Keratinocyte (primary cell): Measurements from ENCODE around the gene SLC25A13.

Source experiments
- EZH2 ChIP-seq: IDR thresholded peaks from one replicate; pipeline ENCODE4 v1.6.1; 2012; ENCODE audit warnings: inconsistent platforms, mild to moderate bottlenecking, low read length, moderate library complexity
- TF ChIP-seq, protein P1 (sequence below), 3 experiments: IDR thresholded peaks in 1 of 3; conservative IDR thresholded peaks in 1 of 3; optimal IDR thresholded peaks in 1 of 3; 2 replicates in 2 of 3; 3 replicates in 1 of 3; pipeline versions ENCODE3 to v1.5.1; 2011; ENCODE audit warnings: low read length in 3 of 3, mild to moderate bottlenecking in 3 of 3, moderate library complexity in 2 of 3, control low read depth in 1 of 3, inconsistent platforms in 1 of 3; ENCODE audit not compliant: insufficient read depth in 2 of 3; ENCODE audit errors: extremely low read depth in 1 of 3

GRCh38 chr7:96321031-96321657 lies 754 bp downstream of the SLC25A13 start:
- TF ChIP-seq, protein P1, sequence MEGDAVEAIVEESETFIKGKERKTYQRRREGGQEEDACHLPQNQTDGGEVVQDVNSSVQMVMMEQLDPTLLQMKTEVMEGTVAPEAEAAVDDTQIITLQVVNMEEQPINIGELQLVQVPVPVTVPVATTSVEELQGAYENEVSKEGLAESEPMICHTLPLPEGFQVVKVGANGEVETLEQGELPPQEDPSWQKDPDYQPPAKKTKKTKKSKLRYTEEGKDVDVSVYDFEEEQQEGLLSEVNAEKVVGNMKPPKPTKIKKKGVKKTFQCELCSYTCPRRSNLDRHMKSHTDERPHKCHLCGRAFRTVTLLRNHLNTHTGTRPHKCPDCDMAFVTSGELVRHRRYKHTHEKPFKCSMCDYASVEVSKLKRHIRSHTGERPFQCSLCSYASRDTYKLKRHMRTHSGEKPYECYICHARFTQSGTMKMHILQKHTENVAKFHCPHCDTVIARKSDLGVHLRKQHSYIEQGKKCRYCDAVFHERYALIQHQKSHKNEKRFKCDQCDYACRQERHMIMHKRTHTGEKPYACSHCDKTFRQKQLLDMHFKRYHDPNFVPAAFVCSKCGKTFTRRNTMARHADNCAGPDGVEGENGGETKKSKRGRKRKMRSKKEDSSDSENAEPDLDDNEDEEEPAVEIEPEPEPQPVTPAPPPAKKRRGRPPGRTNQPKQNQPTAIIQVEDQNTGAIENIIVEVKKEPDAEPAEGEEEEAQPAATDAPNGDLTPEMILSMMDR (optimal IDR thresholded peaks at IDR 0.05 in 1 of 3, IDR thresholded peaks at IDR 0.05 in 1 of 3, conservative IDR thresholded peaks at IDR 0.05 in 1 of 3; ENCODE audit: extremely low read depth in 1 of 3, insufficient read depth in 2 of 3, low read length in 3 of 3) = no peak
- no peak for TF ChIP-seq EZH2
